T-helper 9 cell (primary cell): Measurements from ENCODE around the gene SHB.
"Not testable (repeated sequence)": the region's sequence is repeated elsewhere in the genome, so short reads cannot be mapped to it uniquely, and the experiment has no call there.

Source experiments
- DNase-seq: peaks from one replicate; pipeline ENCODE4 v3.0.0-alpha.2; 2020

SHB gene

GRCh38 chr9:38062106-38062497 lies 6.9 kb downstream of the SHB start:
- no peak for DNase-seq

GRCh38 chr9:38061326-38061977 lies 7.6 kb downstream of the SHB start:
- no peak for DNase-seq

GRCh38 chr9:38060681-38061080 lies 8.3 kb downstream of the SHB start:
- no peak for DNase-seq

- no peak for DNase-seq
Observed at GRCh38 chr9:38059233-38059936, 9.6 kb downstream of the SHB start.

- no peak for DNase-seq
Observed at GRCh38 chr9:38058452-38059232, 10.4 kb downstream of the SHB start.

GRCh38 chr9:38057416-38058195 lies 11.4 kb downstream of the SHB start:
- DNase-seq: no peak

- no peak for DNase-seq
Observed at GRCh38 chr9:38054653-38055052, 14.4 kb downstream of the SHB start.

GRCh38 chr9:38053697-38054461 lies 15.1 kb downstream of the SHB start:
- DNase-seq: no peak

- no peak for DNase-seq
Observed at GRCh38 chr9:38051780-38052546, 17.1 kb downstream of the SHB start.

GRCh38 chr9:38048316-38048969 lies 20.6 kb downstream of the SHB start:
- no peak for DNase-seq

GRCh38 chr9:38047301-38048251 lies 21.5 kb downstream of the SHB start:
- no peak for DNase-seq

GRCh38 chr9:38046661-38047300 lies 22.2 kb downstream of the SHB start:
- no peak for DNase-seq

- not testable (repeated sequence) for DNase-seq
Observed at GRCh38 chr9:38045939-38046338, 23.1 kb downstream of the SHB start.

GRCh38 chr9:38044706-38045105 lies 24.3 kb downstream of the SHB start:
- no peak for DNase-seq

- no peak for DNase-seq
Observed at GRCh38 chr9:38043931-38044623, 24.9 kb downstream of the SHB start.

GRCh38 chr9:38042626-38043357 lies 26.2 kb downstream of the SHB start:
- no peak for DNase-seq

- no peak for DNase-seq
Observed at GRCh38 chr9:38041564-38042243, 27.3 kb downstream of the SHB start.
